Jurkat, Clone E6-1 (cell line): Measurements from ENCODE around the gene KRT74.

Source experiments
- DNase-seq: peaks from one replicate; pipeline ENCODE4 v3.0.0-alpha.2; 2011; ENCODE audit warnings: low read depth, low spot score
- H3K4me3 ChIP-seq: 2 replicates; pipeline ENCODE4 v1.5.1; 2011; ENCODE audit warnings: mild to moderate bottlenecking, low read length, control low read depth, moderate library complexity

The KRT74 gene

DNA sequence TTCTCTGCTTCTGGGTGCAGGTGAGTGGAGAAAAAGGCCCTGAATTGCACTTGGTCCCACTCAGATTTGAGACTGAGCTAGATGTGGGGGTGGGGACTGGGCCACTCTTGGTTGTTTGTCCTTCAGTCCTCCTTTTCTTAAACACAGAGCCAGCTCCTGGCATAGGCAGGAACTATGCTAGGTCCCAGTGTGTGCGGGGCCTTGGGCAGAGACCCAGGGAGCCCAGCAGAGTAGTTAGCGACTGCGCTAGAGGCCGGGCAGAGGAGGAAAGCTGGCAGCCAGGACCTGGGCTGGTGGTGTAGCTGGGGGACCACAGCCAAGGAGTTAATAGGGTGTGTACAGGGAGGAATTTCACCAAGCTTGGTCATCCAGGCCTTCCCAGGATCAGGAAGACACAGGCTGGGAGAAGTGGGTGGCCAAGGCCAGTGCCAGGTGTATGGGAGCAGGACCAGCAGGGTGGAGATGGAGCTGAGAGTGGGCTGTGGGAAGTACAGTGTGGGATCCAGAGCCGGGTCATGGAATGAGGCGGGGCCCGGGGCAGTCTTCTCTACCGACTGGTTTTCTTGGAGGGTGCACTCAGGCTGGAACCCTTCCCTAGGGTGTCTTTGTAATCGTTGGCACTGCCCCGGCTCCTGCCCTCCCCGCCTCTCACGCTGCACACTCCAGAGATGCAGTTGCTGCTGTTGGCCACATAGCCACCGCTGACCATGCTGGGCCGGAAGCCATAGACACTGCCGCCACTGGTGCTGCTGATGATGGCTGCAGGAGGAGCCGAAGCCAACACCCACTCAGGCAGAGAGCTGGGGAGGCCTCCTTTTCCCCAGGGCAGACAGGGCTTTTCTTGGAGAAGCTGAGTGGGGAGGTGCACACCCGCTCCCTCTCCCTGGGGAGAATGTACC is 29.4 kb downstream of the KRT74 start:
- no peak overlapping the region for H3K4me3 ChIP-seq
- no peak for DNase-seq

DNA sequence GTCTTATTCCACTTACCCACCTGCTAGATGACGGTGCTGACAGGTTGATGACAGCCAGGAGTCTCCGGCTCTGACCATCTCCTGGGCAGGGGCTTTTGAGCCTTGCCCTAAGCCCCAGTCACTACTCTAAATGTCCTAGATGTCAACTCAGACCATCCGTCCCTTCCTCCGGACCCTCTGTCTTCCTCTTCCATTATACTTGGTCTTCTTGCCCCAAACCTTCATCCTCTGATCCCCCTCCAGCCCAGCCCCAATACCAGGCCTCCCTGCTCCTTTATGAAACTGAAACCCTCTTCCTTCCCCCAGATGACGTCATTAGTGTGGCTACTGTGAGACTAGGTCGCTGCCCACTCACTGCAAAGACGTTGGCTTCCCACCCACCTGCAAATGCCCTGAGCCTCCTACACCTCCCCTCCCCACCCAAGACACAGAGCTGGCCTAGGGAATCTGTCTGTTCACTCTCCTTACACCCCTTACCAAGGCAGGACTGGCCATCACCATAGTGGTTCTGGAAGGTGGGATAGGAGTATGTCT is 30.8 kb downstream of the KRT74 start:
- DNase-seq: no peak
- H3K4me3 ChIP-seq: no peak overlapping the region

DNA sequence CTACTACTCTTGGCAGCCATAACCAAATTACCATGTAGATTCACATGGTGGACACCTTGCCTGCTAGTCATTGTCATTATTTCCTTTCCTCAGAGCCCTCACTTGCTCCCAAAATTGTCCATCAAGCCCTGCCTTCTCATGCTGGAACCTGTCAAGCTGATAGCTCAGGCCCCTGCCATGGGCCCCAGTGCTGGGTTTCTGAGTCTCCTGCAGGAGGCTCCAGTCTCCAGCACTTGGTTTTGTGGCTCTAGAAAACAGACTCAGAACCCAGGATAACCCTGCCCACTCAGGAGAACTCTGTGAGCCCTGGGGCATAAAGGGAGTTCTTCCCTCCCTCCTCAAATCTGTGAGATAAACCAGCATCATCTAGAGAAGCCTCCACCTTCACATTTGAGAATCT is 31.5 kb downstream of the KRT74 start:
- H3K4me3 ChIP-seq: no peak overlapping the region
- no peak for DNase-seq

DNA sequence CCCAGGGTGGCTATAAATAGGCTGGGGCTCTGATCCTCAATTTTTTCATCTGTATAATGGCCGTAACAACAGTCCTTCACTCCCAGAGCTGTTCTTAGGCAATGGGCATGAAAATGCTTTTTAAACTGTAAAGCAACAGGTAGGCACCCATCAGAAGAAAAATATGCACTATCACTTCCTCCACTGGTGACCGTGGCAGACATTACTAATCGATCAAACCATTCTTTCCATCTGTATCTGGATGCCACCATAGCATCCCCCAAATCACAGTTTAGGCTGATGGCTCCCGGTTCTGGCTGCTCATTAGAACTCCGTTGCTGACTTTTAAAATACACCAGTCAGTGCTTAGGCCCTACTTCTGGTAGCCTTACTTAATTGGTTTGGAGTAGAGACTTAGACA is 31.9 kb downstream of the KRT74 start:
- H3K4me3 ChIP-seq: no peak overlapping the region
- no peak for DNase-seq

GRCh38 chr12:52540531-52540930 is 33.1 kb downstream of the KRT74 start:
- no peak overlapping the region for H3K4me3 ChIP-seq
- no peak for DNase-seq

- no peak overlapping the region for H3K4me3 ChIP-seq
- no peak for DNase-seq
Observed at GRCh38 chr12:52539821-52540173, 33.8 kb downstream of the KRT74 start.

DNA sequence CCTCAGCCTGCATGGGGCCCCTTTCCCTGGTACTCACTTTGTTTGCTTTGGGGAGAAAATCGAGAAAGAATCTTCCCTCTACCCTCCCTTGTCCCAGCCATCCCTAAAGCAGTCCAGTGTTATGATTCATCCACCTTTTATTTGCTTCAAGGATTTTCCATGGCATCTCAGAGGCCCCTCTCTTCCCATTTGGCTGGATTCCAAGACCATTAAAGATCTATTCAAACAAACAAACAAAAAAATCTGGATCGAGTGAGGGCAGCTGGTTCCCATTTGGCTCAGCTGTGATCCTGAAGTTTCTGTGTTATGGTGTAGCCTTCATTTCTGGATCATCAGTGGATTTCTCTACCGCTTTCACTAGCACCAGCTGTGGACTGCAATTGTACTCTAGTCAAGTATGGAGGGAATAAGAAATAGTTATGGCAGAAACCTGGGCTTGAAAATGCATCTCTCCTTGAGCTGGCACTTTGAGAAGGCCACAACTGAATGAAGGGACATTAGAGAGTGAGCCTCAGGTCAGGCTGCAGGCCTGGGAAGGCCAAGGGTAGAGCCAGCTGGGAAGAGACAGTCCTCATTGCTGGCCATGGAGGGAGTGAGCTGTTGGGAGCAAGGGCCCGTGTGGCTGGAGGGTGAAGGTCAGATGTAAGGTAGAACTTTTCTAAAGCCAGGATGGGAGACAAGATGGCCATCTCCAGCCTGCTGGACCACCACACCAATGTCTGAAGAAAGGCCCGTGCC is 34.4 kb downstream of the KRT74 start:
- DNase-seq: no peak
- H3K4me3 ChIP-seq: no peak overlapping the region

DNA sequence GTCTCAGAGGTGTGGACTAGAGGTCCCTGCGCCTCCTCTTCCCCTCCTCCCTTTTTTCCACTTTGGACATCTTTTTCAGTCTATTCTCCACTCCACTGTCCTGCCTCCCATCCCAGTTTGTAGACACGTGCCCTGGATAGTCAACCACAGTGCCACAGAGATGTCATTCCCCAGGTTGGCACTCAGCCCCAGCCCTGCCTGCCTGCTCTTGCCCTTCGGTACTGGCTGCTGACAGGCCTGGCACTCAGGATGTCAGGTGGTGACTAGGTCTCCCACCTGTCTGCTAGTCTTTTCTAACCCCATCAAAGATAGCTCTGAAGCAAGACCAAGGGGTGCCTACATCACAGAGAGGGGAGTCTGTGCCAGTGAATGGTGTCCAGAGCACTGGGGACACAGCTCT is 36.5 kb downstream of the KRT74 start:
- DNase-seq: no peak
- no peak overlapping the region for H3K4me3 ChIP-seq

DNA sequence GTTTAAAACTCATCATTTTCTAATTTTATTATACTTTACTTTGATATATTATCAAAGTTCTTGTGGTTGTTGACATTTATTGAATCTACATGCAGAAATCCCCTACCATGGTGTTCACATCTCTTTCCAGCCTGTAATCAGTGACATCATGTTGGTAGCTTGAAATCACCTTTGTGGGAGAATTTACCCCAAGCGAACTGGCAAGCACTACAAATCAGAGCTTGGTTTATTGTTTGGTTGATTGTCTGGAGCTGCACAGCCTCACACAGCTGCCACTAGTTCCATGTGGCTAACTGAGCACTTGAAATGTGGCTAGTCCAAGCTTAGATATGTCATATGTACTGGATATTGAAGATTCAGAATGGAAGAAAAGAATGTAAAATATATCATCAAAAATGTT is 38.1 kb downstream of the KRT74 start:
- no peak for DNase-seq
- H3K4me3 ChIP-seq: no peak overlapping the region

GRCh38 chr12:52534482-52534881 is 39.2 kb downstream of the KRT74 start:
- no peak overlapping the region for H3K4me3 ChIP-seq
- DNase-seq: no peak

DNA sequence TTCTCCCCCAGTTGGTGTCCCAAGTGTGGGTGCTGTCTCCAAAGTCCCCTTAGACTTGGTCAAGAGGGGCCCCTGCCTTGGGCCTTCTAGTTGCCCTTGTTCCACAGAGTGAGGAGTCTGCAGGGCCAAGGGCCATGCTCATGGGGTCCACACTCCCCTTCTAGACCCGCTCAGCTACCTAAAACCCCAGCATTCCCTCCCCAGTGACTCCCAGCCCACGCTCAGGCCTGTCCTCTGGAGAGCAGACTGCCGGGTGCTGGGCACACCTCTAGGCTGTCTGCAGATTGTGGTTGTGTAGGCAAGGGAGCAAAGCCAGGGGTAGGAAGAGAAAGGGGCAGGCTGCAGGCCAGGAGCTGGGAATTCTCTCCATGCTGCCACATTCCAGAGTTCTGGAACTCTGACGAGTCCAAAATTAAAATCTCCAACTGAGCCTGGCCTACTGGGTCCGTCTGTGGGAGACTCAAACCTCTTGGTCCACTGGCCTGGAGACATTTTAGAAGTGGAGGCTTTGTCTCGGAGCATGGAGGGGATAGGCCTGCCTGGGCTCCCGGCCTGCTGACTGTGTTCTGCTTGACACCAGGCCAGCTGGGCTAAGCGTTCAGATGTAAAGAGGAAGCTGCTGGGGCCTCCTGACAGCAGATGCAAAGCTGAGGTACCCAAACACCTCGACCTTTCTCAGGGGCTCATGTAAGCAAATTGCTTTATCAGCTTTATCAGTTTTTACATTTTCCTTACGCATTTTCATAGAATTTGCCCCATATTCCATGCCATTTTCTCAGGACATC is 39.8 kb downstream of the KRT74 start:
- no peak for DNase-seq
- no peak overlapping the region for H3K4me3 ChIP-seq

DNA sequence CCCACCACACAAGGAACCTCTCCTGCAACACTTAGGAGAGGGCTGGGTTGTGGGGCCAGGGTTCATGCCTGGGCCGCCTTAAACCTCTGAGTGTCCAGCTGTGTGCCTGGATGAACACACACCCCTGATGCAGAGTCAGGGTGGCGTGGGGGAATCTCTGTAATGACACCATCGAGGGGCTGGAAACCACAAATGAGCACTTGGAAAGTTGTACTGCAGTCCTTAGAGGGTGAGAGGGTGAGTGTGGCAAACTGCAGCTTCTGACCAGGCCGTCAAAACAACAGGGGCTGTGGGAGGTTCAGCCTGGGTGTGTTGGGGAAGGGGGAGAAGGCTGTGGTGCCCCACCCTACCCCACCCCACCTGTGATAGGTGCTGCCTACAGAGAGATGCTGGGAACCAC is 41.0 kb downstream of the KRT74 start:
- DNase-seq: no peak
- no peak overlapping the region for H3K4me3 ChIP-seq

DNA sequence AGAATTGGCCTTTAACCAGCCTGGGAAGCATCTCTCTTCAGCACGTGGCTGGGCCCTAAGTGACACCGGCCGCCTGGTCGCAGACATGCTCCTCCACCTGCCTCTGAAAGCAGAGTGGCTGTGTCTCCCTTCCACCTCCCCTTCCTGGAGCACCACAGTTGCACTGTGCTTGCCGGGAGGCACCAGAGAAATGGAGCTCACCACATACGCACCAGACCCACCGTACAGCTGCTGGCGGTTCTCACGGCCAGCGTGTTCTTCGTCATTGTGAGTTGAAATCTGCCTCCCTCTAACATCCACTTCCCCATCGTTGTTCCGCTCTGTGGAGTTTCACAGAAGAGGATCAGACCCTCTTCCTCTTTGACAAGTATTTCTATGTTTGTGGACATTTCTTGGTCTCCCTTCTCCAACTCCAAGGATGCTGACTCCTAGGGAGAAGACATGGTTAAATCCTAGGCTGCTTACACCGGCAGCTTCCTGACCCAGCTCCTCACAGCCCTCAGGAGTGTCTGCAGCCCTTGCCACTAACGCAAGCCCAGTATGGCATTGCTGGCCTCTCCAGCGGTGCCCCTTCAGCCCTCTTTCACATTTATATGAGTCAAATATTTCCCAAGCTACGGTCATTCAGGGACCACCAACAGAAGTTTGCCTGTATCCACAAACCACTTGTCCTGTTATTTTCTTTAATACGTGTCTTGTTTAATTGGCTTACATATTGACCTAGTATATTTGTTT is 41.9 kb downstream of the KRT74 start:
- no peak for DNase-seq
- no peak overlapping the region for H3K4me3 ChIP-seq

GRCh38 chr12:52530905-52531304 is 42.7 kb downstream of the KRT74 start:
- H3K4me3 ChIP-seq: no peak overlapping the region
- no peak for DNase-seq

DNA sequence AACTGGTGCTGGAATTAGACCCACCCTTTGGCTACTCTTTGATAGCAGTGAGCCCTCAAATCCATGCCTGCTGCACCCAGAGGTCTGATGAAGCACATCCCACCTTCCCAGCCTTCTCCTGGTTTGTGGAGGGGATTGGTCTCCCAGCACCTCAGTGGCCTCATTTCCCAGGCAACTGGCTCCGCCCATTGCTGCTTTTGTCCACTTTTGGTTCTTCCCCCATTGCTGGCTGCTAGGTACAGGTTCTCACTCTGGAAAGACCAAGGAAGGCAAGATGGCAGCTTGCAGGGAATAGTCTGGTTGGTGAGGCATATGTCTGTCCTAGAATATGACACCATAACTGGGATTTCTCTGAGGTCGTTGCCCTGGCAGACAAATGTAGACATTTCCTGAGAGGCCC is 43.3 kb downstream of the KRT74 start:
- H3K4me3 ChIP-seq: no peak overlapping the region
- no peak for DNase-seq

GRCh38 chr12:52529846-52530245 is 43.8 kb downstream of the KRT74 start:
- H3K4me3 ChIP-seq: no peak overlapping the region
- DNase-seq: no peak

DNA sequence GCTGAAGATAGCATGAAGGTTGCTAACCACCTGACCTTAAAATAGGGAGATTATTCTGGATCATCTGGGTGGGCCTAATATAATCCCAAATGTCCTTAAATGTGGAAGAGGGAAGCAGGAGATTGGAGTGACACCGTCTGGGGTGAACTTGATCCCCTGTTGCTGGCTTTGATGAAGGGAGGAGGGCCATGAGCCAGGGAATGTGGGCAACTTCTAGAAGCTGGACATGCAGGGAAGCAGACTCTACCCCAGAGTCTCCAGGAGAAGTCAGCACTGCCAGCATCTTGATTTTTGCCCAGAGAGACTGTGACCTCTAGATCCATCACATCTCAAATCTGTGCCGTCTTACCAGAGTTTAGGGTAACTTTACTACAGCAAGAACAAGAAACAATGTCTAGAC is 44.2 kb downstream of the KRT74 start:
- no peak for DNase-seq
- H3K4me3 ChIP-seq: no peak overlapping the region

DNA sequence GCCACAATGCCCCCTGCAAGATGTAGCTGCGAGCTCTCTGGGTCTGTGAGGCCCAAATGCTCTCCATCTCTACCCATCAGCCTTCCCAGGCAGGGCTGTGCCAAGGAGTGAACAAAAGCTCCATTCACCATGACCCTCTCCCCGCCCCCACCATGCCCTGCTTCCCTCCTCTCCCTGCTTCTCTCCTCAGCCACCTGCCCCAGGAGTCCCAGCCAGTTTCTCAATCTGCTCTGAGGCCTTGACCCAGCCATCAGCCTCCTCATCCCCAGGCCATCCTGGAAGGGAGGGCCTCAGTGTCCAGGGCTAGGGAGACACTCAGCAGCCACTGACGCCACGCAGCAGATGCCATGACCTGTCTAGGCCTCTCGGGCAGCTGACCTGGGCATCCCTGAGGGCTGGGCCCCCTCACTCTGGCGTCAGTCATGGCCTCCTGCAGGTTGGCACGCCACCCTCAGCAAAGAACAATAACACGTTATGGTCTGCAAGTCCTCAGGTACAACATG is 45.0 kb downstream of the KRT74 start:
- no peak overlapping the region for H3K4me3 ChIP-seq
- no peak for DNase-seq
